CD1c-positive myeloid dendritic cell (primary cell): ENCODE results near the gene DDO.
A peak's percentile ranks its signal among the peaks of the same experiment; 100 is the strongest.

Experiments used
- DNase-seq: peaks from one replicate; pipeline ENCODE4 v3.0.0-alpha.2; 2016; ENCODE audit errors: extremely low spot score

The DDO gene, protein sequence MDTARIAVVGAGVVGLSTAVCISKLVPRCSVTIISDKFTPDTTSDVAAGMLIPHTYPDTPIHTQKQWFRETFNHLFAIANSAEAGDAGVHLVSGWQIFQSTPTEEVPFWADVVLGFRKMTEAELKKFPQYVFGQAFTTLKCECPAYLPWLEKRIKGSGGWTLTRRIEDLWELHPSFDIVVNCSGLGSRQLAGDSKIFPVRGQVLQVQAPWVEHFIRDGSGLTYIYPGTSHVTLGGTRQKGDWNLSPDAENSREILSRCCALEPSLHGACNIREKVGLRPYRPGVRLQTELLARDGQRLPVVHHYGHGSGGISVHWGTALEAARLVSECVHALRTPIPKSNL

DNA sequence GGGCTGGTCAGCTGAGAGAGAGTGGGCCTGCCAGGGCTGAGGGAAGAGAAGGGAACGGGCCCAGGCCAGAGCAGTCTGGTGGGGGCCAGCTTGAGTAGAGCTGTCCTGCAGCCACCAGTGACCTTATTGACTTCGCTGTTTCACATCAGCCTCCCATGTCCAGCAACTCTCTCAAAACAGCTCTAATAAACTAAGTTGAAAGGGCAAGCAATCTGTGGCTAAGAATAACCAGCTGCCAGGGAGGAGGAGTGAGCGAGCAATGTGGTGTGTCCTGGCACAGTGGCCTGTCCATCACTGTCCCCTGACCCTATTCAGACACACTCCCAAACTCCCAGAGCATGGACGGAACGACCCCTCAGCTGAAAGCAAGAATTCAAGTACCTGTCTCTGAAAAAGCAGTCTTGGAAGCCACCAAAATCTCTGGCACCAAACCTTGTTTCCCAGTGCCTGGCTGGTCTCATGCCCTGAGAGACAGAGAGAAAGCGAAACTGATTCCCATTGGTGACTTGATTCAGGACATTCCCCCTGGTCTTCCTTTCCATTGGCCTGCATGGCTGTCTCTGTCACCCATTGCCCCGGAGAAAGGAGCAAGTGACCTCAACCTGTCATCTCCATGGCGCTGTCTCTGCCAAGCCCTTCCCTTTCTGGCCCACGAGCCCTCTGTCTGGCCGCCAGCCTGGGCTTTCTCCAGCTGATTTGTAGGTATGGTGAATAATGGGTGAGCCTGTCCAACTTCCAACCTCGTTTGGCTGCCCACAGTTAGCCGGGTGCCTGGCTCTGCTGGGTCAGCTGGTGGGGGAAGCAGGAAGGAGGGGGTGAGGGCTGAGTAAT lies at the start of gene DDO:
TSS of gene DDO (minus strand) at position 490 of the 831 bp plus-strand sequence. CDS start 2,113 bp downstream, outside the sequence.
- peak; percentile 67 for DNase-seq

- no peak for DNase-seq
These were observed 47.6 kb upstream of the DDO start for GRCh38 chr6:110462884-110463481.

GRCh38 chr6:110461376-110461775 lies 46.0 kb upstream of the DDO start:
- no peak for DNase-seq

DNA sequence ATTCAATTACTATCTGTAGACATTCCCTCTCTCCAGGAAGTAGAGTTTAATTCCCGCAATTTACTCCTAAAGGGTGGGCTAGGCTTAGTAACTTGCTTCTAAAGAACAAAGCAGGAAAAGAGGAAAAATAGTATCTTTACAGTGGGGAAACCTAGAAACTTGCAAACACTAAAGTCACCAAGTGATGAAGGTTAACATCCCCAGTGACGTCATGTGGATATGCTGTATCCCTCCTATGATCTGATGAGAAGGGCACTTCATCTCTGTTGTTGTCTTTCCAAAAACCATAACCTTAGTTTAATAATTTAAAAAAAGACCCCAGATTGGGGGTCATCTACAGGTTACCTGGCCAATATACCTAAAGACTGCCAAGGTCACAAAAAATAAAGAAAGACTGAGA lies 43.8 kb upstream of the DDO start:
- no peak for DNase-seq

DNA sequence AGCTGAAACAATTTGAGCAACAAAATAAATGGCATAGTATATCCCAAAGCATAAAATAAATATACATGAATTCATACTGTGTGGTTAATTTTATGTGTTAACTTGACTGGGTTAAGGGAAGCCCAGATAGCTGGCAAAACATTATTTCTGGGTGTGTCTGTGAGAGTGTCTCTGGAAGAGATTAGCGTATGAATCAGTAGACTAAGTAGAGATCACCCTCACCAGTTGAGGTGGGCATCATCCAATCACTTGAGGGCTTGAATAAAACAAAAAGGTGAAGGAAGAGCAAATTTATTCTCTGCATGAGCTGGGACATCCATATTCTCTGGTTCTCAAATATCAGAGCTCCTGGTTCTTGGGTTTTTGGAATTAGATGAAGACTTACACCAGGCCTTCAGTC lies 43.1 kb upstream of the DDO start:
- DNase-seq = no peak

DNA sequence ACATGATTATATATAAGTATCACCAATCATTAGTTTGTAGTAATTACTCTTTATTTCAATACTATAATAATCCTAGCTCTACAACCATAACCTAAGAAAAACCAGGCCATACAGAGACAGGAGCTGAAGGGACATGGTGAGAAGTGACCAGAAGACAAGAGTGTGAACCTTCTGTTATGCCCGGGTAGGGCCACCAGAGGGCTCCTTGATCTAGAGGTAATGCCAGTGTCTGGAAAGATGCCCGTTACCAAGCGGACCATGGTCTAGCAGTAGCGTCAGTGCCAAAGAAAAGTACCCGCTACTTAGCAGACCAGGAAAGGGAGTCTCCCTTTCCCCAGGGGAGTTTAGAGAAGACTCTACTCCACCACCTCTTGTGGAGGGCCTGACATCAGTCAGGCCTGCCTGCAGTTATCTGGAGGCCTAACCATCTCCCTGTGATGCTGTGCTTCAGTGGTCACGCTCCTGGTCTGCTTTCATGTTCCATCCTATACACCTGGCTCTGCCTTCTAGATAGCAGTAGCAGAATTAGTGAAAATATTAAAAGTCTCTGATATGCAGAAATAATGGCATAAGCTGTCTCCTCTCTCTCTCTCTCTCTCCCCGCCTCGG lies 42.3 kb upstream of the DDO start:
- peak; percentile 10 for DNase-seq

GRCh38 chr6:110456694-110457093 lies 41.3 kb upstream of the DDO start:
- no peak for DNase-seq

GRCh38 chr6:110449541-110449895 lies 34.1 kb upstream of the DDO start:
- no peak for DNase-seq

GRCh38 chr6:110448846-110449540 lies 33.6 kb upstream of the DDO start:
- DNase-seq = peak; percentile 1

DNA sequence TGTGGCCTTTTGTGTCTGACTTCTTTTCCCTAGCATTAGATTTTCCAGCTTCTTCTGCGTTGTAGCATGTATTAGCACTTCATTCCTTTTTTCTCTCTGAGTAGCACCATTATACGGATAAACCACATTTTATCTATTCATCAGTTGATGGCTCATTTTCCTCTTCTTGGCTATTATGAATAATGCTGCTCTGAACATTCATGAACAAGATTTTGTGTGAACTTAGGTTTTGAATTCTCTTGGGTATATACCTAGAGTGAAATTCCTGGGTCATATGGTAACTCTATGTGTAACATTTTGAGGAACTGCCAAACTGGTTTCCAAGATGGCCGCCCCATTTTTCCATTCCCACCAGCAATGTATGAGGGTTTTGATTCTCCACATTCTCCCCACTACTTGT lies 32.4 kb upstream of the DDO start:
- no peak for DNase-seq

DNA sequence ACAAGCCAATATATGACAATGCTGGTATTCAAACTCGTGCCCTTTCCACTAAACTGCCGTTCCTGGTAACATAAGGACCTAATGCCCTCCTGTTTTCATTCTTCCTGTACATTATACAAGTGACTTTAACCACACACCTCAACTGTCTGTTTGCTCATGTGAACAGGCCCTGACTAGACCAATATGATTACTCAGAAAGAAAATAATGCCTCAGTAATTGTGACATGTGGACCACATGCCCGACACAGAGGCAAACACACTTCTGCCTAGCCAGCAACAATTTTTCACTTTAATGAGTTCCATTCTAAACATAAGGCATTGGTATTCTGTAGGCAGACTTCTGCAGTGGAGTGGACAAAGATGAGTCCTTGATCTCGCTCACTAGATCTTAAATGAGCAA lies 31.0 kb upstream of the DDO start:
- no peak for DNase-seq

- DNase-seq = no peak
These were observed 24.7 kb upstream of the DDO start for GRCh38 chr6:110440026-110440425.

GRCh38 chr6:110439356-110439755 lies 24.0 kb upstream of the DDO start:
- no peak for DNase-seq

DNA sequence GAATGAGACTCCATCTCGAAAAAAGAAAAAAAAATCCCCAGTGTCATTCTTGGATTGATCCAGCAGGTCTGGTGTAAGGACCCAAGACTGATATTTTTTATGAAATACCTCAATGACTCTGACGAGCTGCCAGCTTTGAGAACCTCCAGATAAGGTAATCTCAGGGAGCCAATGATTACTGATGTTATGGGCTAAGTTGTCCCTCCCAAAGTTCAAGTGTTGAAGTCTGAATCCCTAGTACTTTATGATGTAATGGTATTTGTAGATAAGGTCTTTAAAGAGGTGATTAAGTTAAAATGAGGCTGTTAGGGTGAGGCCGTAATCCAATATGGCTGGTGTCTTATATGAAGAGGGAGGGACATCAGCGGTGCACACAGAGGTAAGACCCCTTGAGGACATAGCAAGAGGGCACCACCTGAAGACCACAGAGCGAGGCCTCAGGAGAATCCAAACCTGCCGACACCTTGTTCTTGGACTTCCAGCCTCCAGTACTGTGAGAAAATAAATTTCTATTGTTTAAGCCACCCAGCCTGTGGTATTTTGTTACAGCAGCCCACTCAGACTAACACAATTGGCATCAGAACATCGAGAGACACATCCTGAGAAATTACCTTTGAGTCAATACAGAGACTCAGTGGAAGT lies 19.7 kb upstream of the DDO start:
- DNase-seq = no peak

GRCh38 chr6:110432285-110432900 lies 17.0 kb upstream of the DDO start:
- no peak for DNase-seq

- no peak for DNase-seq
These were observed 15.4 kb upstream of the DDO start for GRCh38 chr6:110430741-110431140.

DNA sequence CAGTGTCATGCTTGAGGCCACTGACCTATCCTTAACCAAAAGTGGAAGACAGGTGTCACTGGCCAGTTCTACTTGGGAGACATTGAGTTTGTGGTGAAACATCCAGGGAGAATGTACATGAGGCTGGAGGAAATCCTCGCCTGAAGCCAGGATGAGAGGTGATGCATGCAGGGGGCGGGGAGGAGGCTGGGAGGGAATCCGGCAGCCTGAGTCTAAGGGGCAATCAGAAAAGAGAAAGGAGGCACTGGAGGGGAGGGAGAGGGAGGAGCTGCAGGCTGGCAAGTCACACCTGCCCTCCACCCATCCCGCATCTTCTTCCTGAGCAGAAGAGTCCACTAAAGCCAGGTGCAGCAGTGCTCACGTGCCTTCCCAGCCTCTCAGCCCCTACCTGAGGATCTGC lies 14.9 kb upstream of the DDO start:
- DNase-seq = no peak

DNA sequence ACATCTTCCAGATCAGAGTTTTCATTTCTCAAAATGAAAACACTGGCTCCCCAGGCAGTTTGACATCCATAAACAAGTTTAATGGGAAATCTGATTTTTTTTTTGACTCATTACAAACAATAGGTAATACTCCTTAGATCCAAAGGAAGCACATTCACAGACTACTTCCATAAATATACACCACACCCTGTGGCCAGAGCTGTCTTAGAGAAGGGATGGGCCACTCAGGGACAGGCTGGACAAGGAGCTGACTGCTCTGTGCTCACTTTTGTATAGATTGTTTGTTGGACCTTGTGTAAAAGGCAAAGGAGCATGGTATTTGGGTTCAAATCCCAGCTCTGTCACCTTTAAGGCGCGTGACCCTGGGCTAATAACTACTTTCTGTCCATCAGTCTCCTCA lies 12.8 kb upstream of the DDO start:
- DNase-seq = no peak

DNA sequence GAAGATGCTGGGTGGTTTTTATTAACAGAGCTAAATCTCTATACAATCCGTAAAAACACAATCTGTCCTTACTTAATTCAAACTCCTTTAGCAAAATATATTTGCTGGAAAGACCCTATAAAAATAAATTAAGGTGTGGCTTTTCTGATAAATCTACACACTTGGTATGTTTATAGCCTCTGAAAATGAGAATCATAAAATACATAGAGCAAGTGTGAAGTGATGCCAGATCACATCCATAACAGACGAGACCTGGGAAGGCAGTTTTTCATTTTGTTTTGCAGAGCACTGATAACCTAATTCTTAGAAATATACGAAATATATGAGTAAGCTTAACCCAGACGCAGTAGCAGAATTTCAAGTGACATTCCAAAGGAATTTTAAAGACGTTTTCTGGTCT lies 10.4 kb upstream of the DDO start:
- no peak for DNase-seq

DNA sequence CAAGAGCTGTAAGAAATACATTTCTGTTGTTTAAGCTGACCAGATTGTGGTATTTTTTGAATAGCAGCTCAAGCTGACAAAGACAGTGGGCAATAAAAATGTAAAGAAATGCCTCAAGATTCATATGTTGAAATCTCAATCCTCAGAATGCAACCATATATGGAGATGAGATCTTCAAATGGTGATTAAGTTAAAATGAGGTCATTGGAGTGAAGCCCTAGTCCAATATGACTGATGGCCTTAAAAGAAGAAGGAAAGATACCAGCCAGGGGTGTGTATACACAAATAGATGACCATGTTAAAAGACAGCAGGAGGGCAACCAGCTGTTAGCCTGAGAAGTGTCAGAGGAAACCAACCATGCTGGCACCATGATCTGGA lies 7.1 kb upstream of the DDO start:
- peak; percentile 21 for DNase-seq
